Measurements from ENCODE around the gene LEF1. TPM values are rescaled to one million over a fixed set of nuclear protein-coding genes. Genes with fewer than 3 reads are reported as not detected.

Gene LEF1
- total RNA-seq, 1 experiment from 2014 or later: 22.3 TPM

DNA sequence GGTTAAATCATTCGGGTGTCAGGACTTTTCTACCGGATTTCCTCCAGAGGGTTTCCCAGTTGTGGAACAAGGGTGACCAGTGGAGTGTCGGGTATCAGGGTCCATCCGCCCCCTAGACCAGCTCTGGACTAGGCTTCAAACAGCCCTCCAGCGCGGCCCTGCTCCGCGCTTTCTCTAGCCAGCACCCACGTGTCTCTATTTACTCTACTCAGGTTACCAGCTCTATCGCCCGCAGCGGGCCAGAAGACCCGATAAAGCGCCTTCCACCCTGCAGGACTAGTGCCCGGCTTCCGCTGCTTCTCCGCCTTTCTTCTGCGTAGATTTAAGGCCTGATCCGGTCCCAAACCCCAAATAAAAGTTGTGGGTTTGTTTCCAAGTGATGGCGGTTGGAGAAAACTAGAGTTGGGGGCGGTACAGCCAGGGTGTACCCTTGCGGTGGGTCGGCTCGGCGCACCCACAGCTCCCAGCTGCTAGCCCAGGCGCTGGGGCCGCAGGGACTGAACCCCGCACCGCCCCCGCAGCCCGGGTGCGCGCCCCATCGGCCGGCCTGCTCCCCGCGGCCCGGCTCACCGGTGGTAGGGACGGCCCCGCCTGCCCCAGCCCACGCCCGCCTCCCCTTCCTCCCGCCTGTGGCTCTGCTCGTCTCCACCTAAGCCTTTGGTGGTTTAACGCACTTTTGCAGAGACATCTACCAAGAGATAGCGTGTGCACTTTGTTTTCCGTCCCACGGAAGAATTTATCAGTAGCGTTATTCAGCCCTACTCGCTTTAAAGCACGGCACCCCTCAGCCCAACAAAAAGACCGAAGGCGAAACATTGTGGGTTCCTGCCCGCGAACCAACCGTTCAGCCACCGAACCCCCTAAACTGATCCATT, 2.1 kb downstream of the LEF1 start:
- Histone ChIP-seq H3K9me3 (no peaks in the 10 kb centered on the region), H3K4me1 (0 out of 2 replicates have a peak, but pooled peaks cover 3% of the 10 kb centered on the region), H3K4me3 (ENCODE audit: low read depth, low read length) (peak overlapping the region; percentile 68), H3K27me3 (replicated peaks; ENCODE audit: control insufficient read depth, insufficient read depth, low read length) (no peaks in the 10 kb centered on the region; the same call in 1 of the 2 replicates), H3K36me3 (ENCODE audit: control insufficient read depth, insufficient read depth, low read length) (no peaks in the 10 kb centered on the region)
- ChIA-PET POLR2A (no interaction called here), CTCF (no interaction called here)
- peak overlapping the region; percentile 87 for H3K4me3 Mint-ChIP-seq (ENCODE audit: unreplicated experiment)
- intact Hi-C loops (cut with micrococcal nuclease; ENCODE audit: unreplicated experiment): loop anchor here (5.0 to 10.0 kb wide), 4 partner anchors 152 to 346 kb away; no protein-coding TSS in a partner anchor
- DNase-seq: peak; percentile 49 to 58
- BruUV-seq (replicated peaks): no TSS peak
- H3K4me1 Mint-ChIP-seq (ENCODE audit: low read depth, unreplicated experiment): peaks cover 10% of the 10 kb centered on the region
- peak overlapping the region; percentile 4 for H3K27ac Mint-ChIP-seq (ENCODE audit: unreplicated experiment)
- no peaks in the 10 kb centered on the region for H3K9me3 Mint-ChIP-seq (ENCODE audit: unreplicated experiment)
- peaks cover 16% of the 10 kb centered on the region for H3K27me3 Mint-ChIP-seq (ENCODE audit: insufficient read depth, unreplicated experiment)
- peaks cover 7% of the 10 kb centered on the region for H3K36me3 Mint-ChIP-seq (ENCODE audit: insufficient read depth, unreplicated experiment)
- no peak for TF ChIP-seq CTCF (IDR thresholded peaks at IDR 0.05; ENCODE audit: insufficient read depth in 1 of 2, low read depth in 1 of 2, low read length in 1 of 2, severe bottlenecking in 1 of 2, unreplicated experiment in 1 of 2)

DNA sequence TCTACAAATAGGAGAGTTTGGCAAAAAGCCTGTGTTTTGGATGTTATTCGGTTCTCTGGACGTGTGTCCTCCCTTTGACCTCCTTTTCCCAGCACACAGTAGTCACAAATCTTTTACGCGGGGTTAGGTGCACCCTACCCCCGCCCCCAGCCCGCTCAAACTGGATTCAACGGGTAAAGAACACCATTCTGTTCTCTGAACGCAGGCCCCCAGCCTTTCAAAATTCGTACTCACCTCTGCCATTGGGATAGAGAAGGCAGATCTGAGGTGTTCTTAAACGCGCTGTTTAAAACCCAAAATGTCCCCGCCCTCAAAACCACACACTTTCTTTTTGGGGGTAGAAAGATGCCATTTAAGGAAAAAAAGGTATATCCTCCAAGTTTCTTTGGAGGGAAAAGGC, 2.7 kb downstream of the LEF1 start:
- no peaks in the 10 kb centered on the region; the same call in 1 of the 2 replicates for H3K27me3 ChIP-seq (replicated peaks; ENCODE audit: control insufficient read depth, insufficient read depth, low read length)
- no peaks in the 10 kb centered on the region for H3K9me3 Mint-ChIP-seq (ENCODE audit: unreplicated experiment)
- no peak for TF ChIP-seq CTCF (IDR thresholded peaks at IDR 0.05; ENCODE audit: insufficient read depth in 1 of 2, low read depth in 1 of 2, low read length in 1 of 2, severe bottlenecking in 1 of 2, unreplicated experiment in 1 of 2)
- H3K4me3 Mint-ChIP-seq (ENCODE audit: unreplicated experiment): peak overlapping the region; percentile 87
- H3K27ac Mint-ChIP-seq (ENCODE audit: unreplicated experiment): no peak overlapping the region
- H3K4me3 ChIP-seq (ENCODE audit: low read depth, low read length): peak overlapping the region; percentile 68
- H3K36me3 ChIP-seq (ENCODE audit: control insufficient read depth, insufficient read depth, low read length): no peaks in the 10 kb centered on the region
- POLR2A ChIA-PET: no interaction called here
- H3K9me3 ChIP-seq: no peaks in the 10 kb centered on the region
- intact Hi-C loops (cut with micrococcal nuclease; ENCODE audit: unreplicated experiment): loop anchor here (5.0 to 10.0 kb wide), 4 partner anchors 151 to 346 kb away; no protein-coding TSS in a partner anchor
- peaks cover 10% of the 10 kb centered on the region for H3K4me1 Mint-ChIP-seq (ENCODE audit: low read depth, unreplicated experiment)
- CTCF ChIA-PET: no interaction called here
- H3K36me3 Mint-ChIP-seq (ENCODE audit: insufficient read depth, unreplicated experiment): peaks cover 7% of the 10 kb centered on the region
- no peak for DNase-seq
- BruUV-seq (replicated peaks): no TSS peak
- 0 out of 2 replicates have a peak, but pooled peaks cover 3% of the 10 kb centered on the region for H3K4me1 ChIP-seq
- peaks cover 16% of the 10 kb centered on the region for H3K27me3 Mint-ChIP-seq (ENCODE audit: insufficient read depth, unreplicated experiment)

- H3K9me3 ChIP-seq: no peaks in the 10 kb centered on the region
- Mint-ChIP-seq H3K4me3 (ENCODE audit: unreplicated experiment) (peak overlapping the region; percentile 87), H3K4me1 (ENCODE audit: low read depth, unreplicated experiment) (peaks cover 10% of the 10 kb centered on the region), H3K36me3 (ENCODE audit: insufficient read depth, unreplicated experiment) (peaks cover 7% of the 10 kb centered on the region), H3K27ac (ENCODE audit: unreplicated experiment) (no peak overlapping the region), H3K27me3 (ENCODE audit: insufficient read depth, unreplicated experiment) (peaks cover 15% of the 10 kb centered on the region), H3K9me3 (ENCODE audit: unreplicated experiment) (no peaks in the 10 kb centered on the region)
- H3K4me3 ChIP-seq (ENCODE audit: low read depth, low read length): no peak overlapping the region
- TSS peak; percentile 9 for BruUV-seq (replicated peaks)
- POLR2A ChIA-PET: no interaction called here
- H3K36me3 ChIP-seq (ENCODE audit: control insufficient read depth, insufficient read depth, low read length): no peaks in the 10 kb centered on the region
- CTCF ChIA-PET: no interaction called here
- DNase-seq: no peak
- intact Hi-C loops (cut with micrococcal nuclease; ENCODE audit: unreplicated experiment): loop anchor here (5.0 to 10.0 kb wide), 4 partner anchors 151 to 347 kb away; no protein-coding TSS in a partner anchor
- H3K4me1 ChIP-seq: 0 out of 2 replicates have a peak, but pooled peaks cover 3% of the 10 kb centered on the region
- TF ChIP-seq CTCF (IDR thresholded peaks at IDR 0.05; ENCODE audit: insufficient read depth in 1 of 2, low read depth in 1 of 2, low read length in 1 of 2, severe bottlenecking in 1 of 2, unreplicated experiment in 1 of 2): no peak
- no peaks in the 10 kb centered on the region; the same call in 1 of the 2 replicates for H3K27me3 ChIP-seq (replicated peaks; ENCODE audit: control insufficient read depth, insufficient read depth, low read length)
These were observed 3.1 kb downstream of the LEF1 start for GRCh38 chr4:108165586-108165985.
